GM13977 (cell line): ENCODE data around the gene CDK17.

Experiments
- DNase-seq: peaks from one replicate; pipeline ENCODE4 v3.0.0; 2012; ENCODE audit warnings: low spot score
- CTCF ChIP-seq: IDR thresholded peaks from 2 replicates; pipeline ENCODE4 v1.5.1; 2012; ENCODE audit warnings: mild to moderate bottlenecking, control low read depth; ENCODE audit not compliant: insufficient read depth; ENCODE audit errors: extremely low read depth, missing control alignments
- in situ Hi-C: fragments of 300-500 bp; cut with MboI; formaldehyde crosslinking; loops from one replicate; pipeline ENCODE4 v1.12.0; 2022; ENCODE audit warnings: low sequenced_read_pairs, low pct_unique_long_range_greater_than_20kb, mixed read lengths, inconsistent platforms; ENCODE audit not compliant: unreplicated experiment

The CDK17 gene

GRCh38 chr12:96302687-96303310 lies 97.4 kb downstream of the CDK17 start:
- in situ Hi-C loops: no loop called here
- no peak for TF ChIP-seq CTCF
- no peak for DNase-seq

- no peak for TF ChIP-seq CTCF
- no peak for DNase-seq
- in situ Hi-C loops: no loop called here
Observed at GRCh38 chr12:96301732-96302131, 98.5 kb downstream of the CDK17 start.

GRCh38 chr12:96300064-96300463 lies 100.2 kb downstream of the CDK17 start:
- DNase-seq: no peak
- in situ Hi-C loops: no loop called here
- no peak for TF ChIP-seq CTCF

GRCh38 chr12:96297504-96297903 lies 102.7 kb downstream of the CDK17 start:
- in situ Hi-C loops: no loop called here
- no peak for TF ChIP-seq CTCF
- no peak for DNase-seq

- TF ChIP-seq CTCF: no peak
- DNase-seq: no peak
- in situ Hi-C loops: no loop called here
Observed at GRCh38 chr12:96295532-96296160, 104.6 kb downstream of the CDK17 start.

GRCh38 chr12:96294831-96295230 lies 105.4 kb downstream of the CDK17 start:
- in situ Hi-C loops: no loop called here
- TF ChIP-seq CTCF: no peak
- no peak for DNase-seq
